ENCODE results near the gene HOXB13. TPM values are rescaled to one million over a fixed set of nuclear protein-coding genes. Genes with fewer than 3 reads are reported as not detected.

HOXB13 gene
- total RNA-seq, 1 donor from 2014 or later, result not detected

DNA sequence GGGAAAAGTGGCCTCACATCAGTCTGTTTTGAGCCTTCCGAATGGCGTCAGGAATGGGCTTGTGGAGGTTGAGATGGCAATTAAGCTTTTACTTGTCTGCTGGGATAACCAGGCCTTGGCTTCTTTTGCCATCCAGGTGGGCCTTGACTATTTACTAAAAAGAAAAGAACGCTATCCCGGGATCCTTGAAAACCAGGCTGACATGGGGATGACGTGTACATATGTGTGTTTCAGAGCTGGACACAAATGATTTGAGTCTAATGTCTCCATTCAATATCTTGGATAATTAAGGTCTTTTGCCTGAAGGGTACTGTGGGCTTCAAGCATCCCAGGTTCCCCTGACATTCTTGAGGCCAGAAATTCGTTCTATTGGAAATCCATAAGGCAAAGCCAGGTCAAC, 32.6 kb upstream of the HOXB13 start:
- Mint-ChIP-seq H3K36me3 (no peaks in the 10 kb centered on the region), H3K4me1 (no peaks in the 10 kb centered on the region), H3K27me3 (ENCODE audit: insufficient read depth, low read depth) (peaks cover 50% of the 10 kb centered on the region), H3K4me3 (no peak overlapping the region), H3K9me3 (no peaks in the 10 kb centered on the region), H3K27ac (no peak overlapping the region)
- H3K4me1 ChIP-seq, result no peaks in the 10 kb centered on the region
- no peaks in the 10 kb centered on the region for H3K9me3 ChIP-seq (ENCODE audit: low read depth)
- no peaks in the 10 kb centered on the region for H3K79me2 ChIP-seq (ENCODE audit: low read depth)
- peaks cover 13% of the 10 kb centered on the region for H4K20me1 ChIP-seq (ENCODE audit: low read depth)
- TF ChIP-seq CTCF (IDR thresholded peaks at IDR 0.05) (no peak), EZH2phosphoT487 (IDR thresholded peaks at IDR 0.05) (no peak), EZH2 (IDR thresholded peaks at IDR 0.05) (no peak)
- H2AFZ ChIP-seq (replicated peaks), result no peak overlapping the region
- H3K36me3 ChIP-seq, result no peaks in the 10 kb centered on the region
- no peak for DNase-seq (ENCODE audit: low spot score)
- peaks cover 100% of the 10 kb centered on the region for H3K27me3 ChIP-seq
- no peak overlapping the region for H3K4me3 ChIP-seq
- no peaks in the 10 kb centered on the region for H3F3A ChIP-seq (ENCODE audit: low read depth)
- no peak overlapping the region for H3K9ac ChIP-seq
- H3K4me2 ChIP-seq, result no peak overlapping the region
- no peak overlapping the region for H3K27ac ChIP-seq

DNA sequence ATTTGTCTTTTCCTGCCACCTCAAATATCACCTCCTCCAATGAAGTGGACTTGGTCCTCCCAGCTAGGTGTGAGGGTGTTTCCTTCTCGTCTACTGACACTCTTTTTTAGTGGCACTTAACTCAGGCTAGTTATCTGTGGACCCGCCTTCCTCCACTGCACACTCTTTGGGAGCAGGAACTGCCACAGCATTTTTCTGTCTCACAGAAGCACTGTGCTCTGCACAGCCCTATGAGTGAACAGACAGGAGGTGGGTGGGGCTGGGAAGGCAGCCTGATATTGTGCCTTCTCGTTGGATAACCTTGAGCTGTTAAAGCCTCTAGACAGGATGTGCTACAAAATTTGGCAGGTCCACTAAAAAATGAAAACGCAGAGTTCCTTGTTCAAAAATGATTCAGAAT, 31.9 kb upstream of the HOXB13 start:
- TF ChIP-seq EZH2phosphoT487 (IDR thresholded peaks at IDR 0.05), result no peak
- TF ChIP-seq CTCF (IDR thresholded peaks at IDR 0.05), result no peak
- no peak for TF ChIP-seq EZH2 (IDR thresholded peaks at IDR 0.05)
- Histone ChIP-seq H3K9ac (no peak overlapping the region), H3K27ac (no peak overlapping the region), H3K4me3 (no peak overlapping the region), H3K79me2 (ENCODE audit: low read depth) (no peaks in the 10 kb centered on the region), H3K9me3 (ENCODE audit: low read depth) (no peaks in the 10 kb centered on the region), H2AFZ (replicated peaks) (no peak overlapping the region), H3K27me3 (peaks cover 100% of the 10 kb centered on the region), H4K20me1 (ENCODE audit: low read depth) (peaks cover 20% of the 10 kb centered on the region), H3K36me3 (no peaks in the 10 kb centered on the region), H3F3A (ENCODE audit: low read depth) (peaks cover 2% of the 10 kb centered on the region), H3K4me1 (no peaks in the 10 kb centered on the region), H3K4me2 (no peak overlapping the region)
- peaks cover 56% of the 10 kb centered on the region for H3K27me3 Mint-ChIP-seq (ENCODE audit: insufficient read depth, low read depth)
- H3K4me3 Mint-ChIP-seq, result no peak overlapping the region
- H3K27ac Mint-ChIP-seq, result no peak overlapping the region
- H3K9me3 Mint-ChIP-seq, result peaks cover 2% of the 10 kb centered on the region
- no peaks in the 10 kb centered on the region for H3K36me3 Mint-ChIP-seq
- H3K4me1 Mint-ChIP-seq, result no peaks in the 10 kb centered on the region
- DNase-seq (ENCODE audit: low spot score), result no peak

- H3K36me3 Mint-ChIP-seq, result no peaks in the 10 kb centered on the region
- no peaks in the 10 kb centered on the region for H3K9me3 ChIP-seq (ENCODE audit: low read depth)
- peaks cover 67% of the 10 kb centered on the region for H3K27me3 Mint-ChIP-seq (ENCODE audit: insufficient read depth, low read depth)
These were observed 30.7 kb upstream of the HOXB13 start for GRCh38 chr17:48759288-48759687.

More at GRCh38 chr17:48759288-48759687, 30.7 kb upstream of the HOXB13 start:
- Histone ChIP-seq H3K9ac (no peak overlapping the region), H3K4me3 (no peak overlapping the region), H3K79me2 (ENCODE audit: low read depth) (no peaks in the 10 kb centered on the region), H3K4me1 (peaks cover 6% of the 10 kb centered on the region), H4K20me1 (ENCODE audit: low read depth) (peaks cover 30% of the 10 kb centered on the region), H3K36me3 (no peaks in the 10 kb centered on the region), H3K4me2 (no peak overlapping the region), H3K27me3 (peaks cover 100% of the 10 kb centered on the region), H3K27ac (no peak overlapping the region), H2AFZ (replicated peaks) (no peak overlapping the region), H3F3A (ENCODE audit: low read depth) (peaks cover 6% of the 10 kb centered on the region)
- Mint-ChIP-seq H3K4me3 (no peak overlapping the region), H3K4me1 (no peaks in the 10 kb centered on the region), H3K9me3 (peaks cover 3% of the 10 kb centered on the region), H3K27ac (no peak overlapping the region)
- TF ChIP-seq EZH2phosphoT487 (IDR thresholded peaks at IDR 0.05) (no peak), CTCF (IDR thresholded peaks at IDR 0.05) (no peak), EZH2 (IDR thresholded peaks at IDR 0.05) (no peak)
- no peak for DNase-seq (ENCODE audit: low spot score)
